DOHH2 (cell line): Measurements from ENCODE around the gene OR10A6.

ENCODE experiments used
- EZH2phosphoT487 ChIP-seq: fragments of 200-600 bp; sonication (generic); IDR thresholded peaks from 2 replicates; pipeline ENCODE4 v1.6.1; 2017; ENCODE audit warnings: borderline replicate concordance, mild to moderate bottlenecking, antibody characterized with exemption, low read length, moderate library complexity, mixed read lengths
- TF ChIP-seq, protein P1 (sequence below): fragments of 200-600 bp; sonication (generic); IDR thresholded peaks from one replicate; pipeline ENCODE4 v1.5.1; 2014; ENCODE audit warnings: antibody characterized with exemption, mild to moderate bottlenecking, low read depth, low read length; ENCODE audit not compliant: poor library complexity, severe bottlenecking

GRCh38 chr11:7918141-7918540, 12.9 kb downstream of the OR10A6 start:
- TF ChIP-seq, protein P1, sequence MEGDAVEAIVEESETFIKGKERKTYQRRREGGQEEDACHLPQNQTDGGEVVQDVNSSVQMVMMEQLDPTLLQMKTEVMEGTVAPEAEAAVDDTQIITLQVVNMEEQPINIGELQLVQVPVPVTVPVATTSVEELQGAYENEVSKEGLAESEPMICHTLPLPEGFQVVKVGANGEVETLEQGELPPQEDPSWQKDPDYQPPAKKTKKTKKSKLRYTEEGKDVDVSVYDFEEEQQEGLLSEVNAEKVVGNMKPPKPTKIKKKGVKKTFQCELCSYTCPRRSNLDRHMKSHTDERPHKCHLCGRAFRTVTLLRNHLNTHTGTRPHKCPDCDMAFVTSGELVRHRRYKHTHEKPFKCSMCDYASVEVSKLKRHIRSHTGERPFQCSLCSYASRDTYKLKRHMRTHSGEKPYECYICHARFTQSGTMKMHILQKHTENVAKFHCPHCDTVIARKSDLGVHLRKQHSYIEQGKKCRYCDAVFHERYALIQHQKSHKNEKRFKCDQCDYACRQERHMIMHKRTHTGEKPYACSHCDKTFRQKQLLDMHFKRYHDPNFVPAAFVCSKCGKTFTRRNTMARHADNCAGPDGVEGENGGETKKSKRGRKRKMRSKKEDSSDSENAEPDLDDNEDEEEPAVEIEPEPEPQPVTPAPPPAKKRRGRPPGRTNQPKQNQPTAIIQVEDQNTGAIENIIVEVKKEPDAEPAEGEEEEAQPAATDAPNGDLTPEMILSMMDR, result no peak
- TF ChIP-seq EZH2phosphoT487, result no peak
